Subcutaneous adipose tissue (tissue), 4 donors: Measurements from ENCODE around the gene SLC35F3. TPM values are rescaled to one million over a fixed set of nuclear protein-coding genes. Genes with fewer than 3 reads are reported as not detected.

Experiments used
- total RNA-seq, 4 donors: library from RNA; depleted of rRNA; stranded (reverse); fragments of >200 nt; gene quantifications; one replicate each; pipeline ENCODE4 v1.1.0, GENCODE V29; 2016
- TF ChIP-seq, protein P1 (sequence below): fragments of 450-650 bp; IDR thresholded peaks from one replicate; pipeline ENCODE4 v1.5.1; 2016; ENCODE audit warnings: low read depth, mild to moderate bottlenecking, control low read depth, antibody characterized with exemption, moderate library complexity

Gene SLC35F3
- total RNA-seq, 4 donors from 2014 or later: 0.44 TPM; not detected in 3

GRCh38 chr1:234001817-234002216, 97.3 kb downstream of the SLC35F3 start:
- TF ChIP-seq, protein P1, sequence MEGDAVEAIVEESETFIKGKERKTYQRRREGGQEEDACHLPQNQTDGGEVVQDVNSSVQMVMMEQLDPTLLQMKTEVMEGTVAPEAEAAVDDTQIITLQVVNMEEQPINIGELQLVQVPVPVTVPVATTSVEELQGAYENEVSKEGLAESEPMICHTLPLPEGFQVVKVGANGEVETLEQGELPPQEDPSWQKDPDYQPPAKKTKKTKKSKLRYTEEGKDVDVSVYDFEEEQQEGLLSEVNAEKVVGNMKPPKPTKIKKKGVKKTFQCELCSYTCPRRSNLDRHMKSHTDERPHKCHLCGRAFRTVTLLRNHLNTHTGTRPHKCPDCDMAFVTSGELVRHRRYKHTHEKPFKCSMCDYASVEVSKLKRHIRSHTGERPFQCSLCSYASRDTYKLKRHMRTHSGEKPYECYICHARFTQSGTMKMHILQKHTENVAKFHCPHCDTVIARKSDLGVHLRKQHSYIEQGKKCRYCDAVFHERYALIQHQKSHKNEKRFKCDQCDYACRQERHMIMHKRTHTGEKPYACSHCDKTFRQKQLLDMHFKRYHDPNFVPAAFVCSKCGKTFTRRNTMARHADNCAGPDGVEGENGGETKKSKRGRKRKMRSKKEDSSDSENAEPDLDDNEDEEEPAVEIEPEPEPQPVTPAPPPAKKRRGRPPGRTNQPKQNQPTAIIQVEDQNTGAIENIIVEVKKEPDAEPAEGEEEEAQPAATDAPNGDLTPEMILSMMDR: no peak

- TF ChIP-seq, protein P1: no peak
These were observed 100.1 kb downstream of the SLC35F3 start for GRCh38 chr1:234004591-234004990.

DNA sequence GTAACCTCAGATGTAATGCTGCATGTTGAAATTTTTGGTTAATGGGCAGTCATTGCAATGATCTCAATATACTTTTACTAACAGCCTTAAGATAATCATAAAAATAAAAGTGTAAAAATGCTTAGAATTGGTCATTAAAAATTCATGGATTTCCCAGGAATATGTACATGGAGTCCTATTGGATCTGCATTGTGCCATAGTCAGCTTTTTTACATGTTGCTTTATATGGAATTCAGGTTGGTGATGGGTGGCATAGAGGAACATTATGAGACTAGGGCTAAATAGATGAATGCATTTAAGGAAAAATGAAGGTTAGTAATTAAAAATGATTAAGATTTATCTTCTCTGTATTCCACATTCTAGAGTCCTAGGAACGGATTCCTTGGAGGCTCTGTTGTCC, 103.2 kb downstream of the SLC35F3 start:
- TF ChIP-seq, protein P1: no peak

- TF ChIP-seq, protein P1: no peak
These were observed 104.1 kb downstream of the SLC35F3 start for GRCh38 chr1:234008591-234008990.

- TF ChIP-seq, protein P1: no peak
These were observed 105.2 kb downstream of the SLC35F3 start for GRCh38 chr1:234009668-234010067.

GRCh38 chr1:234014208-234014607, 109.7 kb downstream of the SLC35F3 start:
- TF ChIP-seq, protein P1: no peak

DNA sequence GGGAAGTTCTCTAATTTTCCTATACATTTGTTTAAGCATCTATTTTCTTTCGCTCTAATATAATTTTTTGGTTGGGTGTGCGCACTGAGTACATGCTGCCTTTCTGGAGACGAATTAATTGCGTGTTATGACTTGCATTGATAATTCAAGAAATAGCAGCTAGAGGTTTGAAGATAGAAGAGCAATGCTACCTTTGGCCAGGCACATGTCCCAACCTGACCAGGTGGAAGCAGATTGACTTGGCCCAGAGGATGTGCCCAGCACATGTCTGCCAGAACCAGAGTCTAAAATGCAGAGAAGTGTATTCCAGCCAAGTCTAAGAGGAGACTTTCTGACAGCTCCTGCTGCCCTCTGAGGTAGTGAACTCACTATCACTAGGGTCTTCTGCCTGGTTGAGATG, 114.3 kb downstream of the SLC35F3 start:
- TF ChIP-seq, protein P1: no peak
